Inflammatory macrophage treated with lipopolysaccharide for 4 hours (primary cell): ENCODE results near the gene ZNF835.

ENCODE experiments used
- DNase-seq: peaks from one replicate; pipeline ENCODE4 v3.0.0-alpha.2; 2020

ZNF835 gene

GRCh38 chr19:56661248-56661647, 10.3 kb downstream of the ZNF835 start:
- DNase-seq = no peak

- no peak for DNase-seq
These were observed 11.0 kb downstream of the ZNF835 start for GRCh38 chr19:56660381-56661107.

GRCh38 chr19:56654151-56654550, 17.4 kb downstream of the ZNF835 start:
- DNase-seq = no peak

- no peak for DNase-seq
These were observed 28.0 kb downstream of the ZNF835 start for GRCh38 chr19:56643460-56643955.

GRCh38 chr19:56642711-56643459, 28.7 kb downstream of the ZNF835 start, which contains the start of gene SMIM17:
TSS of gene SMIM17 (plus strand) at chr19:56643159. CDS start at chr19:56645668, 2,509 bp downstream.
- no peak for DNase-seq

GRCh38 chr19:56639217-56639616, 32.3 kb downstream of the ZNF835 start:
- DNase-seq = no peak

GRCh38 chr19:56637976-56638555, 33.5 kb downstream of the ZNF835 start:
- DNase-seq = peak; percentile 8

- DNase-seq = no peak
These were observed 38.5 kb downstream of the ZNF835 start for GRCh38 chr19:56633021-56633420.

- DNase-seq = no peak
These were observed 45.8 kb downstream of the ZNF835 start for GRCh38 chr19:56625708-56626107.

GRCh38 chr19:56623006-56623405, 48.6 kb downstream of the ZNF835 start:
- DNase-seq = no peak

- no peak for DNase-seq
These were observed 49.2 kb downstream of the ZNF835 start for GRCh38 chr19:56622374-56622773.

GRCh38 chr19:56619121-56619520, 52.4 kb downstream of the ZNF835 start:
- DNase-seq = no peak

- no peak for DNase-seq
These were observed 54.0 kb downstream of the ZNF835 start for GRCh38 chr19:56617531-56617930.

GRCh38 chr19:56613639-56614038, 57.9 kb downstream of the ZNF835 start:
- DNase-seq = no peak

- no peak for DNase-seq
These were observed 58.8 kb downstream of the ZNF835 start for GRCh38 chr19:56612737-56613136.
